ENCODE measurements around the gene EPHA4.

Gene EPHA4

DNA sequence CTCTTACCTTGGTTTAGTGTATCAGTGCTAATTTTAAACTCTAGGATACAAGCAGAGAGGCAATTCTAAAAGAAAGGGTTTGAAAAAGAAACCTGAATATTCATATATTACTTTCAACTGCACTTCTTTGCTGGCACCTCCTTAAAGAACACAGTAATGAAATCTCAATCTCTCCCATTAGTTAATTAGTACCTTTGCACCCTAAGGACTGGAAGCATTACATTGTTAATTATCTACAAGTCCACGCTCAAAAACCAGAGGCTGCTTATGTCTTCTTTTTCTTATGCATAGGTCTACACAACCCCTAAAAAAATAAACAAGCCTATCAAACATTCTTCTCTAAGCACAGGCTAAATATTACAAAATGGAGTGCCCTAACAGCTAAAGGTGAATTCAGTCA lies 20.2 kb downstream of the EPHA4 start:
- Histone ChIP-seq H3K9me3 (ENCODE audit: control insufficient read depth in 5 of 5, low read length in 5 of 5) (no peaks in the 10 kb centered on the region), H3K27ac (ENCODE audit: low read depth, low read length) (no peak overlapping the region), H3K9ac (ENCODE audit: low read length in 5 of 5) (no peak overlapping the region), H3K4me3 (ENCODE audit: low read depth in 1 of 5, low read length in 5 of 5) (no peak overlapping the region), H3K4me1 (ENCODE audit: control insufficient read depth in 5 of 5, insufficient read depth in 5 of 5, low read length in 5 of 5) (peaks cover 0 to 12% (median 11%) of the 10 kb centered on the region in 5 donors), H3K27me3 (ENCODE audit: control insufficient read depth in 5 of 5, insufficient read depth in 4 of 5, low read length in 5 of 5) (no peaks in the 10 kb centered on the region), H3K36me3 (ENCODE audit: control insufficient read depth in 5 of 5, insufficient read depth in 5 of 5, low read length in 5 of 5) (no peaks in the 10 kb centered on the region)

DNA sequence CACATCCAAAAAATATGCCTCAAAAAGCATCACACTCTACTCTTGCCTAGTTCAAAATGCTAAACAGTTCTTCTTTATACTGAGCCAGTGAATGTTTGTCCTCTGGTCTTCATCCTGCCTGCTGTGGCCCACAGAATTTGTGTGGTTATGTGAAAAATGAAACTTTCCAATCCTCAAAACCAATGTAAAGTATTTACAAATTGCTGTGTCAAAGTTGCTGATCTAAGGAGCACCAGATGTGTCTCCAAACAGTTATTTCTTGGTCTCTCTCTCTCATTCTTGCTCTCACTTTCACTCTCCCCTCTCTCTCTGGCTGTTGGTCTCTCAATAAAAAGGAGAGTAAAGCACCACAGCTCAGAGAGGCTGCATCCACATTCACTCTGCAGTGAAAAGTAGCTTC lies 23.0 kb downstream of the EPHA4 start:
- Histone ChIP-seq H3K4me1 (ENCODE audit: control insufficient read depth in 5 of 5, insufficient read depth in 5 of 5, low read length in 5 of 5) (no peaks in the 10 kb centered on the region), H3K9me3 (ENCODE audit: control insufficient read depth in 5 of 5, low read length in 5 of 5) (no peaks in the 10 kb centered on the region), H3K36me3 (ENCODE audit: control insufficient read depth in 5 of 5, insufficient read depth in 5 of 5, low read length in 5 of 5) (no peaks in the 10 kb centered on the region), H3K27me3 (ENCODE audit: control insufficient read depth in 5 of 5, insufficient read depth in 4 of 5, low read length in 5 of 5) (no peaks in the 10 kb centered on the region), H3K9ac (ENCODE audit: low read length in 5 of 5) (no peak overlapping the region), H3K4me3 (ENCODE audit: low read depth in 1 of 5, low read length in 5 of 5) (no peak overlapping the region), H3K27ac (ENCODE audit: low read depth, low read length) (no peak overlapping the region)

DNA sequence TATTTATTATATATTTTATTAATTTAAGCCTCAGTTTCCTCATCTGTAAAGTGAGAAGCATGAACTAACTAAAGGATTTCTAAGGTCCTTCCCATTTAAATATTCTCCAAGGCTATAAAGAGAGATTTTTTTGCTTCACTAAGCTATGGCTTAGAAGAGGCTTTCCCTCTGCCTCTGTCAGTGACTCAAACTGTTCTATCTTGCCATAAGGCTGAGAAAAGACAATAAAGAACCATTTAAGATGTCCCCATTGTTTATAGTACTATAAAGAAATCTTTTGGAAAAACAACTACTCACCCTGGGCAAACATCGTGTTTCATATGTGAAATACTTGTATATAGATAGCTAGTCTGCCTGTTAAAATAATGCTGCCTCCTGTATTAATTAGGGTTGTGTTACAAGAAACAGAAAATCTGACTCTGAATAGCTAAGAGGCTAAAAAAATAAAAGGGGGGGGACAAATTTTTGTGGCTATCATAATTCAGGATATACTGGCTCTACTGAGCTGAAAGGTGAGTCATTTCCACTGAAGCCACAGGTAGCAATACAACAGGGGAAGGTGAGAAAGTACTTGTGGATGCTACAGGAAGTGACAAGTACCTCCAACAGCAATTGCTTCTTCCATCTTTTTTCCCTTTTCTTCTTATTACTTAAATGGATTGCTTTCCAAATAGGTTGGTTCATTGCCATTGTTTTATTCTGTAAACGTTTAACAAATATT lies 25.4 kb downstream of the EPHA4 start:
- Histone ChIP-seq H3K4me3 (ENCODE audit: low read depth in 1 of 5, low read length in 5 of 5) (no peak overlapping the region), H3K9me3 (ENCODE audit: control insufficient read depth in 5 of 5, low read length in 5 of 5) (no peaks in the 10 kb centered on the region)

DNA sequence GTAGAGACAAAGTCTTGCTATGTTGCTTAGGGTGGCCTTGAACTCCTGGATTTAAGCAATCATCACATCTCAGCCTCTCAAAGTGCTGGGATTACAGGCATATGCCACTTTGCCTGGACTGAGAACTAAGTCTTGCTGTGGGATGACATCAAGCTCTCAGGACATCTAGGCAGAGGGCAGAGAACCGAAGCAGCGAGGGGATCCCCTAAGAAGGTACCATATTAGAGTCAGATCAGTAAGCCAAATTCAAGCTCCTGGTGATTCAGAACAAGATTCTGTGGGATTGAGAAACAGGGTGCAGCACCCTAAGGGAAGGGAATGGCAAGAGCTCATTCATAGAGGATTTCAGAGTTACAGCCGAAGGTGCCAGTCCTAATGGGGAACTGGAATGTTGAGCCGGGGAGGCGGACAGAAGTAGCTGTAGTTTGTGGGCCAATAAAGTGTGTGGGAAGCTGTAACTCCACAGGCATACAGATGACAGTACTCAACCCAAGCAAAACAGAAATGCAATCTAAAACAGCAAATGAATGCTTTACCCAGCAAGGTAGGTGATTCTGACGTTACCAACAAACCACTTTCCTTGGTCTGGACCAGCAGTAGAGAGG lies 30.9 kb downstream of the EPHA4 start:
- no peak overlapping the region for H3K4me3 ChIP-seq (ENCODE audit: low read depth in 1 of 5, low read length in 5 of 5)
- no peak overlapping the region for H3K9ac ChIP-seq (ENCODE audit: low read length in 5 of 5)
- no peak overlapping the region for H3K27ac ChIP-seq (ENCODE audit: low read depth, low read length)
- no peaks in the 10 kb centered on the region for H3K4me1 ChIP-seq (ENCODE audit: control insufficient read depth in 5 of 5, insufficient read depth in 5 of 5, low read length in 5 of 5)
- no peaks in the 10 kb centered on the region for H3K36me3 ChIP-seq (ENCODE audit: control insufficient read depth in 5 of 5, insufficient read depth in 5 of 5, low read length in 5 of 5)
- H3K27me3 ChIP-seq (ENCODE audit: control insufficient read depth in 5 of 5, insufficient read depth in 4 of 5, low read length in 5 of 5) = no peaks in the 10 kb centered on the region
- H3K9me3 ChIP-seq (ENCODE audit: control insufficient read depth in 5 of 5, low read length in 5 of 5) = no peaks in the 10 kb centered on the region

More for the DNA sequence above, 25.4 kb downstream of the EPHA4 start:
- no peaks in the 10 kb centered on the region for H3K4me1 ChIP-seq (ENCODE audit: control insufficient read depth in 5 of 5, insufficient read depth in 5 of 5, low read length in 5 of 5)
- H3K27me3 ChIP-seq (ENCODE audit: control insufficient read depth in 5 of 5, insufficient read depth in 4 of 5, low read length in 5 of 5) = no peaks in the 10 kb centered on the region
- no peak overlapping the region for H3K27ac ChIP-seq (ENCODE audit: low read depth, low read length)
- no peak overlapping the region for H3K9ac ChIP-seq (ENCODE audit: low read length in 5 of 5)
- no peaks in the 10 kb centered on the region for H3K36me3 ChIP-seq (ENCODE audit: control insufficient read depth in 5 of 5, insufficient read depth in 5 of 5, low read length in 5 of 5)

DNA sequence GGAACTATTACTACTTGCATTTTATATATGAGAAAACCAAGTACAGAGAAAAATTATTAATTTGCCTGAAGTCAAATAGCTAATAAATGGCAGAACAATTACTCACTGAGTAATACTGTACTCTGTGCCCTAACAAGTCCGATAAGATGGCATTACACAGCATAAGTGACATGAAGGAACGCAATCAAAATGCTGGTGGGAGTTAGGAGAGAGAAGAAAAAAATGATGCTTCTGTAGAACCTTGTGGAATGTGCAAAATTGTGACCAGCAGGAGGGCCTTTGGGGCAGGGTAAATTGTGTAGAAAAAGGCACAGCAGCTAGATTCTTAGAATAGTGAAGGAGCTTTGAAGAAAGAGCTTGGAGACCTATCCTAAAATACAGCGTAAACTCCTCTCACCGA lies 32.9 kb downstream of the EPHA4 start:
- Histone ChIP-seq H3K4me3 (ENCODE audit: low read depth in 1 of 5, low read length in 5 of 5) (no peak overlapping the region), H3K9me3 (ENCODE audit: control insufficient read depth in 5 of 5, low read length in 5 of 5) (no peaks in the 10 kb centered on the region), H3K27me3 (ENCODE audit: control insufficient read depth in 5 of 5, insufficient read depth in 4 of 5, low read length in 5 of 5) (no peaks in the 10 kb centered on the region), H3K4me1 (ENCODE audit: control insufficient read depth in 5 of 5, insufficient read depth in 5 of 5, low read length in 5 of 5) (no peaks in the 10 kb centered on the region), H3K9ac (ENCODE audit: low read length in 5 of 5) (no peak overlapping the region), H3K36me3 (ENCODE audit: control insufficient read depth in 5 of 5, insufficient read depth in 5 of 5, low read length in 5 of 5) (no peaks in the 10 kb centered on the region), H3K27ac (ENCODE audit: low read depth, low read length) (no peak overlapping the region)

DNA sequence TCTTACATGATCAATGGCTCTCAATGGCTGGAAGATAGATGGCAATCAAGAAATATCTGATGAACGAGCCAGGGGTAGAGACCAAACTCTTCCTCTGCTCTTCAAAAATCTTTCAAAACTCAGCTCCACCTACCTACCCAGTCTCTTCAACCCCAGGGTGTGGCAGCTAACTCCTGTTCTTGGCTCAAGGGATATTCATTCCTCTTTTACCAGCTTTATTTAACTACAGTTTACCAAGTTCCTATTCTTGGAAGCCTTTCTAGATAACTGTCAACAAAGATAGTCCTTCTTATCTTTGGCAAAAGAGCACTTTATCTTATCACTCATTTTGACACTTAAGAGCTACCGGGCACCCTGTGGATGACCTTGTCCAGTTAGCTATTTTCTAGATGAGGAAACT lies 36.3 kb downstream of the EPHA4 start:
- Histone ChIP-seq H3K9me3 (ENCODE audit: control insufficient read depth in 5 of 5, low read length in 5 of 5) (no peaks in the 10 kb centered on the region), H3K9ac (ENCODE audit: low read length in 5 of 5) (no peak overlapping the region), H3K4me1 (ENCODE audit: control insufficient read depth in 5 of 5, insufficient read depth in 5 of 5, low read length in 5 of 5) (no peaks in the 10 kb centered on the region), H3K36me3 (ENCODE audit: control insufficient read depth in 5 of 5, insufficient read depth in 5 of 5, low read length in 5 of 5) (no peaks in the 10 kb centered on the region), H3K27ac (ENCODE audit: low read depth, low read length) (no peak overlapping the region), H3K27me3 (ENCODE audit: control insufficient read depth in 5 of 5, insufficient read depth in 4 of 5, low read length in 5 of 5) (no peaks in the 10 kb centered on the region), H3K4me3 (ENCODE audit: low read depth in 1 of 5, low read length in 5 of 5) (no peak overlapping the region)

DNA sequence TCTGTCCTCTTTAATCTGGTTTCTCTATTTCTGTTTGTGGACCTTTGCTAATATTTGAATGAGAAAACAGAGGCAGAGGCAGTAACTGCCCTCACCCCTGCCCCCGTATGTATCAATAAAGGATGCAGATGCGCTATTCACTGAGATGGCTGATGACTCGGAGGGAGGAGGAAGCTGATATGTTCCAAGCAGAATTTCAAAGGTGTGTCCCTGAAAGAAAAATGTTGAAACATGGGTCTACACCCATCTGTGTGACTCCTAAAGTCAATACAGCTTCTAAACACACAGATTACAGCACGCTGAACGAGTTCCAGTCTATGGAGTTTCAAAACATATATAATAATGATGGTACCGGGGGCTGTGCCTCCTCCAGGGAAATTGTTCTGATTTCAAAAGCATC lies 38.8 kb downstream of the EPHA4 start:
- H3K9ac ChIP-seq (ENCODE audit: low read length in 5 of 5) = no peak overlapping the region
- no peak overlapping the region for H3K27ac ChIP-seq (ENCODE audit: low read depth, low read length)
- no peaks in the 10 kb centered on the region for H3K36me3 ChIP-seq (ENCODE audit: control insufficient read depth in 5 of 5, insufficient read depth in 5 of 5, low read length in 5 of 5)
- H3K27me3 ChIP-seq (ENCODE audit: control insufficient read depth in 5 of 5, insufficient read depth in 4 of 5, low read length in 5 of 5) = no peaks in the 10 kb centered on the region
- no peak overlapping the region for H3K4me3 ChIP-seq (ENCODE audit: low read depth in 1 of 5, low read length in 5 of 5)
- peaks cover 0 to 21% (median 9%) of the 10 kb centered on the region in 5 donors for H3K4me1 ChIP-seq (ENCODE audit: control insufficient read depth in 5 of 5, insufficient read depth in 5 of 5, low read length in 5 of 5)
- H3K9me3 ChIP-seq (ENCODE audit: control insufficient read depth in 5 of 5, low read length in 5 of 5) = no peaks in the 10 kb centered on the region

DNA sequence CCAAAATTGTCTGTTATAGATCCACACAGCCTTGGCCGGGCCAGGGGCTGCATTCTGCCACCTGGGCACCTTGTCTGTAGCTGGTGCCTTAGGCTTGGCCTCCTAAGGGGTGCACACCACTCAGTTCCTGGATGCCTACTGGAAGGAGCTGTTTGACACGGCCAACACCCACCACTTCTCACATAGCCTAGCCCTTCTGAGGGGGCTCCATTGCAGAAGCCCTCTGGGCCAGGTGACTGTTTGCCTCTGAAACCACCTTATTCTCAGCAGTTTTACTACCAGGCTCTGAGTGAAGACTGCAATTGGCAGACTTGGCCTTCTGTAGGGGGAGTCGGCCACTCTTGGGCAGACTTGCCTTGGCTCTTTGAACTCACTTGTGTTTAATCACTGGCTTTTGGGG lies 39.5 kb downstream of the EPHA4 start:
- Histone ChIP-seq H3K4me3 (ENCODE audit: low read depth in 1 of 5, low read length in 5 of 5) (no peak overlapping the region), H3K36me3 (ENCODE audit: control insufficient read depth in 5 of 5, insufficient read depth in 5 of 5, low read length in 5 of 5) (no peaks in the 10 kb centered on the region), H3K27ac (ENCODE audit: low read depth, low read length) (no peak overlapping the region), H3K4me1 (ENCODE audit: control insufficient read depth in 5 of 5, insufficient read depth in 5 of 5, low read length in 5 of 5) (peaks cover 0 to 26% (median 10%) of the 10 kb centered on the region in 5 donors), H3K9me3 (ENCODE audit: control insufficient read depth in 5 of 5, low read length in 5 of 5) (no peaks in the 10 kb centered on the region), H3K27me3 (ENCODE audit: control insufficient read depth in 5 of 5, insufficient read depth in 4 of 5, low read length in 5 of 5) (no peaks in the 10 kb centered on the region), H3K9ac (ENCODE audit: low read length in 5 of 5) (no peak overlapping the region)

DNA sequence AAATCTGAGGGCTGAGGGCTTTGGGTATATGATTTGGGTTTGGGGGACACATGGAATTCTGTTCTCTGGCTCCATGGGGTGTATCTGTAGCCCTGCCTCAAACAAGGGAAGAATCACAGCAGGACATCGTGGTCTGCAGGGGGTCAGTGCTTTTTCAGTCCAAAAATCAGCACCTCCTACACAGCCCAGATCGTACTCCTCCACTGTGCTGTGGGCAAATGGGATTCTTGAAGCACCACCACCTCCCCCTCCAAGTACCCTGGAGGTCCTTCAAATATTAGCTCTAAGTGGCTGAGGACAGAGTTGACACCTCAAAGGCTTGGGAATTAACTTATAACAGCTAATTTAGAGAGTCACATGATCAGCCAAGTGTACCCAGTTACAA lies 41.5 kb downstream of the EPHA4 start:
- no peaks in the 10 kb centered on the region for H3K9me3 ChIP-seq (ENCODE audit: control insufficient read depth in 5 of 5, low read length in 5 of 5)
- H3K4me1 ChIP-seq (ENCODE audit: control insufficient read depth in 5 of 5, insufficient read depth in 5 of 5, low read length in 5 of 5) = peaks cover 0 to 34% (median 10%) of the 10 kb centered on the region in 5 donors
- H3K27ac ChIP-seq (ENCODE audit: low read depth, low read length) = no peak overlapping the region
- H3K4me3 ChIP-seq (ENCODE audit: low read depth in 1 of 5, low read length in 5 of 5) = no peak overlapping the region
- no peak overlapping the region for H3K9ac ChIP-seq (ENCODE audit: low read length in 5 of 5)
- H3K27me3 ChIP-seq (ENCODE audit: control insufficient read depth in 5 of 5, insufficient read depth in 4 of 5, low read length in 5 of 5) = no peaks in the 10 kb centered on the region
- no peaks in the 10 kb centered on the region for H3K36me3 ChIP-seq (ENCODE audit: control insufficient read depth in 5 of 5, insufficient read depth in 5 of 5, low read length in 5 of 5)

DNA sequence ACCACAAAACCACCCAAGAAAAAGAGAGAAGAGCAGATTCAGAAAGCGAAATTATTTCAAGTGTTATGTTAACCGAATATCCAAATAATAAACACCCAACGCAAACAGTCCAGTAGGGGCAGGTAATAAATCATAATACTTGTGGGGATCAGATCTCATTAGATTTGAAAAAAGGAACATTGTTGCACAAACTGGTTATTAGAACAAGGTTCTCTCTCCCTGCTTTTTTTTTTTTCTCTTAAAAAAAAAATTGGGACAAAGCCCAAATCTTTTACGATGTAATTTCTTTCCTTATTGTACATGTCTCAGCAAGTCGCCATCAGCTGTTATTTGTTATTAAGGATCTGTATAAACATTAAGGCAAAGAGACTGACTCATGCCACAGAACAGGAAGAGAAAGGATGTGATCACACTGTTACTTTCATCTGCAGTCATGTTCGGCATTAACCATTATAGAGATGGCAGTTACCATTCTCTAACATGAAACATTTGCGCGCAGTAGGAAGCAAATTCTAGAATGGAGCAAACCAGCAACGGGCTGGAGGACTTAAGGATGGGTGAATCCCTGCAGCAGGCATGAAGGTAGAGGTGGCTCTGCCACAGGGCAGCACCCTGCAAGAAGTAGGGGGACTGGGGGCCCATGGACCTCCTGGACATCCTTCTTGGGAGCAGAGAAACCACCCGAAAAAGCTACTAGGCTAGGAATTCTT lies 42.0 kb downstream of the EPHA4 start:
- Histone ChIP-seq H3K4me1 (ENCODE audit: control insufficient read depth in 5 of 5, insufficient read depth in 5 of 5, low read length in 5 of 5) (peaks cover 0 to 34% (median 10%) of the 10 kb centered on the region in 5 donors), H3K9ac (ENCODE audit: low read length in 5 of 5) (no peak overlapping the region), H3K27ac (ENCODE audit: low read depth, low read length) (peak overlapping the region; percentile 38), H3K4me3 (ENCODE audit: low read depth in 1 of 5, low read length in 5 of 5) (no peak overlapping the region), H3K36me3 (ENCODE audit: control insufficient read depth in 5 of 5, insufficient read depth in 5 of 5, low read length in 5 of 5) (no peaks in the 10 kb centered on the region), H3K9me3 (ENCODE audit: control insufficient read depth in 5 of 5, low read length in 5 of 5) (no peaks in the 10 kb centered on the region), H3K27me3 (ENCODE audit: control insufficient read depth in 5 of 5, insufficient read depth in 4 of 5, low read length in 5 of 5) (no peaks in the 10 kb centered on the region)

Data from subcutaneous abdominal adipose tissue (tissue), 5 donors.